GM19351 (cell line): ENCODE data around the gene TMEM178B.

ENCODE experiments used
- ATAC-seq: cut with Tn5 transposase; IDR thresholded peaks from one replicate; pipeline ENCODE4 v1.9.1; 2021; ENCODE audit warnings: mild to moderate bottlenecking, moderate library complexity; ENCODE audit not compliant: unreplicated experiment

Gene TMEM178B

DNA sequence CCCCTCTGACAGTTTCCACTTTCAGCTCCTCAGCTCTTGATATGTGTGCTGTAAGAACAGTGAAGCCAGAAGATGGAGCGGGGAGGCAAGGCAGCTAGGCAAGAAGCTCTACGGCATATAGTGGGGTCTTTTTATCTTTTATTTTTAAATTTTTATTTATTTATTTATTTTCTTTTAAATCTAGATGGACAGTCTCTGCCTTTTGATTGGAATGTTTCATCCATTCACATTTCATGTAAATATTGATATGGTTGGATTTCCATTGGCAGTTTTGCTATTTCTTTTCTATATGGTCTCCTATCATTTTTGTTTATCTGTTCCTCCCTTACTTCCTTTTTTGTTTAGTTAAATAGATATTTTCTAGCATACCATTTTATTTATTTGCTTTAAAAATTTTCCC lies 183.7 kb downstream of the TMEM178B start:
- no peak for ATAC-seq

DNA sequence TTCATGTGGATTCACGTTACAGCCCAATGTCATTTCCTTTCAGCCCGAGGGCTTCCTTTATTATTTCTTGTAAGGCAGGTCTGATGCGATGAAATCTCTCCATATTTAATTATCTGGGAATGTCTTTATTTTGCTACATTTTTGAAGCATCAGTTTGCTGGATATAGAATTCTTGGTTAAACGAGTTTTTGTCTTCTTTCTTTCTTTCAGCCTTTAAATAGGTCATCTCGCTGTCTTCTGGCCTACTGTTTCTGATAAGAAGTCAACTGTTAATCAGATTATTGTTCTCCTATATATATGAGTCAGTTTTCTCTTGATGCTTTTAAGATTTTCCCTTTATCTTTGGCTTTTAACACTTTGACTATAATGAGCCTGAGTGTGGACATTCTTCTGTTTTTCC lies 184.7 kb downstream of the TMEM178B start:
- no peak for ATAC-seq

DNA sequence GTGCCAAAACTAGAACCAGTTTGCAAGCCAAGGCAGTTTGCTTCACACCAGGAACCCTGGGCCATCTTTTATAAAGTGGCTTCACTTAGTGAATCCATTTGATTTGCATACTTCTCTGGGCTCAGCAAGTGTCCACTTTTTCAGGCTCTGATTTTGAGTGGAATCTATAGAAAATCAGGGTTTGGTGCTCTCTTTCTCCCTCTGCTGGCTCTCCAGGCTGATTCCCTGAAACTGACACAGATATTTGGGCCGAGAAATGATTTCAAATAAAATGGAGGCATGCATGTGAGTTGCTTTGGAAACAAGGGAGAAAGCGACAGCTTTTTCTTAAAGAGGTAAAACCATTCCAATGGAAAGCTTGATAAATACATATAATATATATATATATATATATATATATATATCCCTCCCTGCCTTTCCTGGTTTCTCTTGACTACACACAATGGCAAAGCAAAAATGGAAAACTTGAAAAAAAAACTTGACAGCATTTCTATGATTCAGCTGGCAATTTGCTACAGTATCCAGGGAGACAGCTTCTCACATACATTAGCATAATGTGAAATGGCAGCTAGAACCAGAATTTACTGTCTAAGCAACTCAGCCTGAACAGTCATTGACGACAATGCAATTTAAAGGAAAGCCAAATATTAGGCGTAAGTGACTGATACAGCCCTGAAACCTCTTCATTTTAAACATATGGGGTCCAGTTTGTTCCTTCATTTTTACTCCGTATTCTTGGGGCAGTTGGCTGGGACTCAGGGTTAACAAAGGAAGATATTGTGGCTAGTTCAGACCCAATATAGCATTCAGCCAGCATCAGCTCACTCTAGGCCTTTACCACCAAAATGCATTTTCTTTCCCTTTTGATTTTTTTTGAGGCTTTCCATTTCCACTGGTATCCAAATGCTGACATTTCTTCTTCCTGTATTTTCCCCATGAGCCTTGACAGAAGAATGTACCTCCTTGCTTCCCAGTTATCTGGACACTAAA lies 188.5 kb downstream of the TMEM178B start:
- ATAC-seq = no peak

DNA sequence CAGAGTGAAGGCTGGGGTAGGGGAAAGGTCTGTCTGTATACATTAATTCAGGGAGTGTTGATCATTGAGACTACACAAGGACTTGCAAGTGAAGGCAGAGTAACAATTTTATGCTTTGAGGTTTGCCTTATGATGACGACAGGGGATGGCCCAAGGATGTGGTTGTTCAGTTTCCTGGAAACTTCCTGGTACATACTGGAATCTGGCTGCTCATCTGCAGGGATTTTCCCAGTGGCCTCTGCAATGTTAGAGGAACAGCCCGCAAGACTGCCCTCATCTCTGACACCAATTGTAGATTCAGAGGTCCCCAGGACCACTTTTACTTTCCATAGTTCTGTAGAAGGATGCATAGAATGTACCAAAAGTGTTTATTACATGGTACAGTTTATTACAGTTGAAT lies 189.6 kb downstream of the TMEM178B start:
- ATAC-seq = no peak

DNA sequence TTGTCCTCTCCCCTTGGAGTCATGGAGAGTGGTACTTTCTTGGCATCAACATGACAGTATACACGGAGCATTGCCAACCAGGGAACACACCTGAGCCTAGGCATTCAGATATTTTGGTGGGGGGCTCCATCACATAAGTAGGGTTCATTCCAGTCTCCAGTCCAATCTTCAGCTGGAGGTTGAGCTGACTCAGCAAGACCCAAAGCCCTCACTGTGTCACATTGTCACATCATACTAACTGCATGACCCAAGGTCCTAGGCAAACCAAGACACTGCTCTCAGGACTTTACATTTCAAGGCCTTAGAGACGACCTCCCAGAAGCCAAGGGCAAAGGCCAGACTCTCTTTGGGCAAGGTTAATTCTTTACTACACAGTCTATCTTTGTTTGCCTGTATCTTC lies 190.1 kb downstream of the TMEM178B start:
- ATAC-seq = no peak

DNA sequence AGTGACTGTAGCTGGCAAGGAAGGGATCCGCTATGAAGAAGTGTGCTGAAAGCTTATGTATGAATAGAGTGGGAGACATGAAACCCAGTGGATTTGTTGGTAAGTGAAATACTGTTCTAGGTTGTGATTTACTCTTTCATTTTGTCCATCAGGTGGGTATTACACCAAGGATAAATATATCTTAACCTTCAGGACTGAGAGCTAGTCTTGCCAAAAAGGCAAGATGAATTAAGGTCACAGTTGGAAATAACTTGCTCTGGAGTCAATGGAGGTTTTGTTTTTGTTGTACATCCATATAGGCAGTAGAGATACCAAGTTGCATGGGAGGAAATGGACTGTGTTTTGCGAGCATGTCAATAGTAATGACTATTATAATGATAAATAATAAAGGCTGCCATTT lies 190.6 kb downstream of the TMEM178B start:
- no peak for ATAC-seq

DNA sequence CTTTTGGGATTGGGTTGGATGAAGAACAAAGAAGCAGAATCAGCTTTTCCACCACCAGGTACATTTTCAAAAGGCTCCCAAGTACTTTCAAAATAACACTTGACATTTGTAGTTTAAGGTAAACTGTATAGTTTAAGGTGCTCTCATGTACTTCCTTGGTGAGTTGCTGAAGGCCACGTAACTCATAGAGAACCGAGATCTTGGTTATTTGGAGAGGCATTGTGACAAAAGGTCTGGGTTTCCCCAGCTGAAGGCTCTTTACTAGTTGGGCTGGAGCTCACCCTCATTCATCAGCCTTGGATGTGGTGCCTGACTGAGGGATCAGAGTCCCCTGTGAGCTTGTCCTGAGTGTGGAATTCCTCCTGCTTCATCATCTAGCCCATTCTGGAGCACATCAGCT lies 191.8 kb downstream of the TMEM178B start:
- ATAC-seq = no peak

DNA sequence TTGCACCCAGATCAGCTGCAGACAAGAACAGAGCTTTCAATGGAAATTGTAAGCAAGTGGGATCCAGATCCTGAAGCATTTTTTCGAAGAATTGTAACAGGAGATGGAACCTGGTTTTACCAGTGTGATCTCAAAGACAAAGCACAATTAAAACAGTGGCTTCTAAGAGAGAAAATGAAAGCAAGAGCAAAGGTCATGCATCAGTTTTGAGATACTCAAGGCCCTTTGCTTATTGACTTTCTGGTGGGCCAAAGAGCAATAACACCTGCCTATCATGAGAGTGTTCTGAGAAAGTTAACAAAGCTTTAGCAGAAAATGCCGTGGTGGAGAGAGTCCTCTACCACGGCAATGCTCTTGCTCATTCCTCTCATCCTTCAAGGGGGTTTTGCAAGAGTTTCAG lies 194.8 kb downstream of the TMEM178B start:
- no peak for ATAC-seq

DNA sequence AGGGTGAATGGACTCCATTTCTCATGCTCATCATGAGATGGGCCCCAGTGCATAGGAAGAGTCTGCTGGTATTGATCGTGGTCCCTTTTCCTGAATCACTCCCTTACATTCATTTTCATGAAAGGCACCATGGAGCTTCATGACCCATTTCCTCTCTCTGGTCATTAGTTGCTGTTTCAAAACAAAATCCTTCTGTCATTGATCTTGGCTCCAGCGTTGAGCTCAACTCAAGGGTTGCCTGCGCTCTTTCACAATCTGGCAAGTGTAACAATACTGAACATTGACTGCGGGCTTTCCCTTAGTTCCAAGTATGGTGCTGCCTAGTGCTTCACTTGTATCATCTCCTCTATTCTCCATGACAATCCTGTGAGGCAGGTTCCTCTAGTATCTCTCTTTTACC lies 197.6 kb downstream of the TMEM178B start:
- no peak for ATAC-seq

DNA sequence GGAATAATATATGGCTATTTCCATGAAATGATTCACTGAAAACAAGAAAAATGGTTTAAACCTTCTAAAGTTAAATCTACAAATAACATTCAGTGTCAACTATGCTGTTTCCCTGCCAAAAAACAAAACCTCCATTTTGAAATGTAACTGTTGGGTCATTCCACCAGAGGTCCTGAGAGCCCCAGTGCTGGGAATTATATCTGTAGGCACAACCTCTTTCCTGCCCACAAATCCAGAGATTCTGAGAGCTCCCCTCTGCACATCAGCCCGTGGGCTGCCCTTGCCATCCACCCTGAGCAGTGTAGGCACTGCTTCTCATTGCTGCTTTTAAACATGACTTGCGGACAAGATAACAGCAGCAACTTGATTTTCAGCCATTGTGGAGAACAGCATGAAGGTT lies 198.6 kb downstream of the TMEM178B start:
- no peak for ATAC-seq

DNA sequence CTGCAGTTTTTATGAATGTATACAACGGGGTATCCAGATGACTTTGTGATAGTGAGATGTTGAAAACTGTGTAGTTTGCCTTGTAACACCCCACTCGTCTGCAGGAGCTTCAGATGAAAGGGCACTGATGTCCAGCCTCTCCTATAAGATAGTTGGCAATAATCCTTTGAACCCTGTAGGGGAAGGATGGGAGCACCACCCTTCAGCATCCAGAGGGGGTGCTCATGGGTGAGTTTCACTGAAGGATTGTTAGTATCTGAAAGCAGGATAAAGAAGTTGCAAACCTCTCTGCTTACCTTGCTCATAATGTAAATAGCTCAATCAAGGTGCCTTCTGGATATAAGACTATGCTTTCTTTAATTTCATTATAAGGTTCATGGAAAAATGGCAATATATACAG lies 201.5 kb downstream of the TMEM178B start:
- ATAC-seq = no peak

DNA sequence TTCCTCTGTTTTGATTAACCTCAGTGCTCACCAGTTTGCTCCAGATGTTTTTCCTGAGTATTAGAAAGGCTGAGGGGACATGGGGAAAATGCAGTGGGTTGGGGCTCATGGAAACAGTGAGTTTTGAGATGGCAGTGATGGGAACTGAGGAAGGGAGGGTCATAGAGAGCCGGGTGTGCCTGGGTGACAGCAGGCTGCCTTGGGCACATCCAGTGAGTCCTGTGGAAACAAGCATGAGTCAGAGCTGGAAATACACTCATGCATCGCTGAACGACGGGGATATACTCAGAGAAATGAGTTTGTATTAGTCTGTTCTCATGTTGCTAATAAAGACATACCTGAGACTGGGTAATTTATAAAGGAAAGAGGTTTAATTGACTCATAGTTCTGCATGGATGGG lies 202.2 kb downstream of the TMEM178B start:
- no peak for ATAC-seq

DNA sequence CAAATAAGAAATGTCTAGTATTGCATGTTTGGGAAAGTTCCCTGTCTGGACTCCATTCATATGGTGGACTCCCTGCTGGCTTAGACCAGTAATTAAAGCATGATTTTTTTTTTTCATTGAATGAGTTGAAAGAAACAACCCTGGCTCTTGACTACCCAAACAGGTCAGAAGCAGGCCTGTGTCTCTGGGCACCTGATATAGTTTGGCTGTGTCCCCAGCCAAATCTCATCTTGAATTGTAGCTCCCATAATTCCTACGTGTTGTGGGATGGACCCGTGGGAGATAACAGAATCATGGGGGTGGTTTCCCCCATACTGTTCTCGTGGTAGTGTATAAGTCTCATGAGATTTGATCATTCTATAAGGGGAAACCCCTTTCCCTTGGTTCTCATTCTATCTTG lies 206.2 kb downstream of the TMEM178B start:
- no peak for ATAC-seq

DNA sequence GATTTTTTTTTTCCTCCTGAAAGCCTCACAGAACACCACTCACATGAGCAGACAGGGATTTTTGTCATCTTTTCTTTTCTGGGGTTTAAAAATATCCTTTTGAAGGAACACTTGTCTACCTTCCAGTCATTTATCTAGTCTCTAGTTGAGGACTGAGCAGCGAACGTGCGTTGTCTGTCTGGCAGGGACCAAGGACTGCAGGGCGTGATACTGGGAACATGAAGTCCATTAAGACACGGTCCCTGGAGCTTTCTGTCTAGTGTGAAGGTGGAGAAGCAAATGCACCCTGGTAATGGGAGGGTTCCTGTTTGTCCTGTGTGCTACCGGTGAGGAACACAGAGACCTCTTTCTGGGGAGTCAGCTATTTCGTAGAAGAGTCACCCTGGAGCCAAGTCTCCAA lies 207.4 kb downstream of the TMEM178B start:
- no peak for ATAC-seq

DNA sequence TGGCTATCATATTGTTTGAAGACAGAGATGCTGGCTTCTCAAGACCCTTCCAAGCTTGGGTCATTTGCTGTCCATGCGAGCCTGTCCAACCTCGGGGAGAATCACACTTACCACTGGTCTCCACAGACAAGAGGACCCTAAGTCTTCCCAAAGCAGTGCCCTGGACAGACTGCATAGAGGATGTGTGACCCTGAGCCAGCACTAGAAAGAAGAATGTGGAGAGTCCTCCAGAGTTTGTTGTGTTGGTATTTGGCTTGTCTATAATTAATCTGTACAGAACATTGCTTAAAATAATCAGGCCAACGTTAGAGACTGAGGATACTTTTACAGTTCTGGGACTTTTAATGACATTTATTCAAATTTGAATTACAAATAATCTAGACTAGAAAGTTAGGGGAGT lies 212.7 kb downstream of the TMEM178B start:
- no peak for ATAC-seq

DNA sequence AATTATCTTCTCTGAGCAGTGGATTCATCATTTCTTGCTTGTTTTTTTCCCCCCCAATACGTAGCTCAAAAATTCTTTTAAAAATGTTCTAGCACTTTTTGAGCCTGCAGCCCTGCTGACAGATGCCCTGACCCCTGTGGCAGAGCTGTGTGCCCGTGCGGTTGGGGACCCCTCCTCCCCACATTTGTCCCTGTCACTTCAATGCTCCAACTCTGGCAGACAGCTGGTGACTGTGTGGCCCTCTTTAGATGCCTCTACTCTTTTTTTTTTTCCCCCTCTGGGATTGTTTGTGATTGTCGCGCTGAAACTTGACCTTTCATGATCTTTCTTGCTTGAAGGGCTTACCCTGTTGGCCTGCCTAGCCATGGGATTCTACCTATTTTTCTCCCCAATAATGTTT lies 214.1 kb downstream of the TMEM178B start:
- ATAC-seq = no peak

DNA sequence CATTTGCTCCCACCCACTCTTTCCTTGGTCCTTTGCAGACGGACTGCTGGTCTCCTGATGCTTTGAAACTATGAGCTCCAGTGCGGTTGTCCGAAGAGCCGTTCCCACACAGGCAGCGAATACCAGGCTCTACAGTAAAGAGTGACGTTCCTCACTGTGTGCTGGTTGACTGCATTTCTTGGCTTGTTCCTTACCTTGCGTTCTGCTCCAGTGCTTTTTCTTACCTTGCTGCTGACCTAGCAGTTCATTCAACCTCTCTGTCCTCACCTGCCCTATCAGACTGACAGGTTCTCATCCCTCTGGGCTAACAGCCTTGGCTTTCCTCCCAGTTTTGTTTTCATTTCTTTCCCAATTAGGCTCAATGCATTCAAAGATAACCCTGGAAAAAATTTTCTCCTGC lies 214.8 kb downstream of the TMEM178B start:
- ATAC-seq = no peak

DNA sequence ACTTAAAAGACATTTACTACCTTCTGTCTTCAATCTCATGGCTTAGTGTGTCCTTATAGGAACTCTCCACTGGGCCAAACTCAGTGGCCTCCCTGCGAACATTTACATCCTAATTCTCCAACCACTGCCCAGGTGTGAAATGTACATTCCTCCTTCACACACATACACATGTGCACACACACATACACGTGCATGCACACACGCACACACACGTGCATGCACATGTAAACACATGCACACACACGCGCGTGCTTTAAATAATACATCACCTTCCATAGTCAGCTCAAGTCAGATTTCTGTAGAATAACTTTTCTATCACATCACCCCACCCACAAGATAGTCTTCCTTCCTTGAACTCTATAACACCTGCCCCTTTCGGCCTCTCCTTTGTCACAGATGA lies 216.5 kb downstream of the TMEM178B start:
- no peak for ATAC-seq

DNA sequence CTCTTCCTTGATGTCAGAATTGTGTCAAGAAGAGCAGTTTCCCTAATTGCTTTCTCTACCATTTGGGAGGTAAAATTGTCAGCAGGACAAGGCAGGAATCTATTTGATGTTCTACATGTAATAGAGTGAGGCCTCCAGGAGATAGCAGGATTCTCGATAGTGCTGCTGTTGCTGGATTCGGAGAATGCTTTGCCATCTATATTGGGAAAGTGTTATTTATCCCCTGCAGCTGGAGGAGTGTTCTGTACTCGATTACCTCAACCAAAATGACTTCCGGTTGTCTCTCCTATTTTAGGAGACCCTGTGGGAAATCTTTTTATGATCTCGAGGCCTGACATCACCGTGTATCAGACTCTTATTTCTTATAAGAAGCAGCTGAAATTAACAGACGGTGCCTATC lies 217.1 kb downstream of the TMEM178B start:
- ATAC-seq = no peak

DNA sequence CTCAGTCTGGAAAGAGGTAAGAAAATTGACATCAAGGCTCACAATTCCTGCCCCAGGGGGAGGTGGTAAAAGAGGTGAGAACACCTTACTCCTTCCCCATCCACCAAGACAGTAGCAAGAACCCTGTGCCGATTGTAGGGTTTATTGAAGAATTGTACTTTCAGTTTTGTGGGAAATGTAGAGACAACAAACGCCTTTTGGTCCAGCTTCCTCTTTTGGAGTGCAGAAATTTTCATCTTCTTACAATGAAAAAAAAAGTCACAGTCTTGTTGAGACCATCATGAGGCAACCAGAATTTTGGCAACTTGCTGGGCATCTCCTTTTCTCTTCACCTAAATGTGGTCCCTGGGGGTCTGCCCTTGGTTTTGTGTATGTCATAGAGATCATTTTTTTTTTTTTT lies 217.7 kb downstream of the TMEM178B start:
- no peak for ATAC-seq

DNA sequence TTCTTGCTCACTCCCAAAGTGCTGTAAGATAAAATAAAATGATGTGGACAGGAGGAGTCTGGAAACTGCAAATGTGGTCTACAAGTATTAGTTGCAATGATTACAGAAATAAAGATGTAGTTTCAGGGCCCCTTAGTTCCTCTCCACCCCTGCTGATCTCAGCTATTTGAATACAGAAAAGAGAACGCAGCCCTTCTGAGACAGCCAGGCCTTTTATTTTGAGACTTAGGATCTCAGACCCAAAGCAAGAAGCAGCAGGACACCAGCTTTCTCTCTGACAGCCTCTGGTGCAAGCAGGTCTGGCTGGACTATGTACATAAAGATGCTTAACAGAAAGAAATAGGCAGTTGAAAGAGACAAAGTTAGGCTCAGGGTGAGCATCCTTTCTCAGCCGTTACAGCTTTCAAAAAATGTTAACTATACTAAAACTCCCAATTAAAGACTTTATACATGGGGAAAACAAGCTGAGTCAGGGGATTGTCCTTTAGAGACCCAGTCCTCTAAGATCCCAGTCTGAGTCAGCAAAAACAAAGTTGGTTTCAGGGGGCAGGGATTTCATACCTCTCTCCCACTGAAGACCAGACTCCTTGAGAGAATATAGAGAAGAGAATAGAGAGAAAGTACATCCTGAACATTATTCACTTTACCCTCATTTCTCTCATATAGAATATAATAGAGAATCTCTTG lies 220.4 kb downstream of the TMEM178B start:
- no peak for ATAC-seq

DNA sequence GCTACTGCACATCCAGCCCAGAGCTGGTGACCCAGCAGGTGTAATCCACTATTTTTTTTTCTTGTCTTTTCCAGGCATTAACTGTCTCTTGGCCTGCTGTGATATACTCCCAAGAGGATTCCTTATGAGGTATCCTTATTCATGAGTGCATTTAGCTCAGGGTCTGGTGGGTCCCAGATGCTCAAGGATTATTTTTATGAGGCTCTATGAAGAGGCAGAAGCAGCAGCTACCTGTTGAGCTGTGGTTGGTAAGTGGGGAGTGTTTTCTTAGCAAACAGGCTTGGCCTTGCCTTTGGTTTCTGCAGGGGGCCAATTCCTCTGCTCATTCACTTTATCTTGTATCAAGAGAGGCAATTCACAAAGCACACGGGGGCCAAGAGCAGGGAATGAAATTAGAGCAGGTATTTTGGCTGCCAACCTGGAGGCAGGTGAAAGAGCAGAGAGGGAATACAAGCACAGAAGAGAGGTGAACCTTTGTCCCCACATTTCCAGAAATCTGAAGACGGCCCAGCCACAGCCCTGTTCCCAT lies 221.6 kb downstream of the TMEM178B start:
- no peak for ATAC-seq
